ENCODE data around the gene PLA2G6. TPM values are rescaled to one million over a fixed set of nuclear protein-coding genes. Genes with fewer than 3 reads are reported as not detected.

The PLA2G6 gene
- total RNA-seq, 5 donors from 2014 or later (not counting 1 experiment from before 2014, with no cell fraction given) = 93.6 to 197 (median 162) TPM

- no peaks in the 10 kb centered on the region for H3K9me3 Mint-ChIP-seq
- Histone ChIP-seq H3K4me3 (ENCODE audit: control insufficient read depth in 1 of 2, extremely low read depth in 1 of 2, low read length in 1 of 2) (no peak overlapping the region), H3K36me3 (ENCODE audit: control insufficient read depth in 2 of 2, extremely low read depth in 1 of 2, insufficient read depth in 1 of 2, low read length in 1 of 2) (peaks cover 5 to 9% of the 10 kb centered on the region in 2 donors), H3K9me3 (no peaks in the 10 kb centered on the region), H3K27ac (ENCODE audit: low read length) (no peak overlapping the region), H3K27me3 (replicated peaks in 1 of 2; ENCODE audit: control insufficient read depth in 2 of 2, extremely low read depth in 1 of 2, insufficient read depth in 2 of 2, low read length in 1 of 2) (no peaks in the 10 kb centered on the region), H3K4me1 (ENCODE audit: control insufficient read depth in 1 of 2, extremely low read depth in 1 of 2, insufficient read depth in 2 of 2, low read length in 2 of 2) (peaks cover 9 to 44% of the 10 kb centered on the region in 2 experiments)
- 39% methylated on average over 11 of the region's 16 CpGs for WGBS (ENCODE audit: insufficient coverage)
- ChIA-PET POLR2A (no interaction called here), CTCF (no interaction called here)
- H3K27me3 Mint-ChIP-seq = no peaks in the 10 kb centered on the region
- H3K4me1 Mint-ChIP-seq = peaks cover 49 to 50% (median 49%) of the 10 kb centered on the region in 3 donors
- peaks cover 19% of the 10 kb centered on the region for H3K36me3 Mint-ChIP-seq
- H3K27ac Mint-ChIP-seq = peak overlapping the region; percentile 48 to 75
- DNase-seq (peak in 34 of 35 experiments; percentile 12 to 77 (median 62)), ATAC-seq (replicated peaks in 1 of 4) (peak in 3 of 4 experiments; percentile 20 to 75 (median 27))
- H3K4me3 Mint-ChIP-seq = peak overlapping the region in 2 of 3 donors; percentile 3 to 22
Measured at GRCh38 chr22:38172832-38173640, 8.6 kb downstream of the PLA2G6 start.

DNA sequence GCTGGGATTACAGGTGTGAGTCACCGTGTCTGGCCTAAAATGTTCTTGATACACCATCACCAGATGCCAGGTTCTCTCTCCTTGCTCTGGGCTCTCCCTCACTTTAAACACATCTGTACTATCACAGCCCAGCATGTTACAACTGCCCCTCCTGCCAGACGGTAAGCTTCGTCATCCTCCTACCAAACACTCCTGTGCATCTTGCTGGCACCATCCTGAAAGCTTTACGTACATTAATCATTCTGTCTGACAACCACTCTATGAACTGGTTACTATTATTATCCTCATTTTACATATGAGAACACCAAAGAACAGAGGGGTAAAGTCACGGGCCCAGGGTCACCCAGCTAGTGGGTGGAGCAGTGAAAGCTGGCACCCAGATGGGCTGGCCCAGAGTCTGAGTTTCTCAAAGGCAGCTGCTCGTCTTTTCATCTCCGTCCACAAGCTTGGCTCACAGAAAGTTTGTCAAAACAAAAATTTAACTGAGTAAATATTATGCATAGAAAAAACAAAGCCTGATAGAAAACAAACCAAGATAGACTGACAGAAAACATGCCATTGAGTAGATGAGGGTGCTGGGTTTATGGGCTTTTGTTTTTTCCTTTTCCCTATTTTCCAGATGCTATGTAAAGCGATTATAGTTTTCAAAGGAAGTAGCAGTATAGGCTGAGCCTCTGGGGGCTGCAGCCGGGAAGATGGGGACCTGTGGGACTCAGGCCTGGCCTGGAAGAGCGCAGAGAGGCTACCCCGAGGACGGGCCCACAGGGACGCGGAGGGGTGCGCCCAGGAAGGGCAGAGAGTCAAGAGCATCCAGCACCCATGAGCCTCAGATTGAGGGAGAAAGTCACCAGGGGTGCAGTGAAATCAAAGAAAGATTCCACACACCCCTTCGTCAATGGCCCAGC lies 9.5 kb downstream of the PLA2G6 start:
- WGBS (ENCODE audit: insufficient coverage) = 98% methylated on average over 7 of the region's 16 CpGs
- CTCF ChIA-PET = no interaction called here
- Mint-ChIP-seq H3K27ac (peak overlapping the region in 1 of 2 donors; percentile 39), H3K4me3 (peak overlapping the region in 2 of 3 donors; percentile 3 to 22), H3K36me3 (peaks cover 23% of the 10 kb centered on the region), H3K9me3 (no peaks in the 10 kb centered on the region), H3K4me1 (peaks cover 43 to 46% (median 44%) of the 10 kb centered on the region in 3 donors), H3K27me3 (no peaks in the 10 kb centered on the region)
- peaks cover 10 to 16% of the 10 kb centered on the region in 2 donors for H3K36me3 ChIP-seq (ENCODE audit: control insufficient read depth in 2 of 2, extremely low read depth in 1 of 2, insufficient read depth in 1 of 2, low read length in 1 of 2)
- H3K27ac ChIP-seq (ENCODE audit: low read length) = no peak overlapping the region
- no peaks in the 10 kb centered on the region for H3K27me3 ChIP-seq (replicated peaks in 1 of 2; ENCODE audit: control insufficient read depth in 2 of 2, extremely low read depth in 1 of 2, insufficient read depth in 2 of 2, low read length in 1 of 2)
- no peak for DNase-seq
- ATAC-seq (replicated peaks in 1 of 4) = no peak
- peaks cover 9 to 37% of the 10 kb centered on the region in 2 experiments for H3K4me1 ChIP-seq (ENCODE audit: control insufficient read depth in 1 of 2, extremely low read depth in 1 of 2, insufficient read depth in 2 of 2, low read length in 2 of 2)
- no peak overlapping the region for H3K4me3 ChIP-seq (ENCODE audit: control insufficient read depth in 1 of 2, extremely low read depth in 1 of 2, low read length in 1 of 2)
- POLR2A ChIA-PET = interaction anchor here in 1 of 2 donors (0.6 kb wide), 1 partner anchor 102 kb away, joined by 3 read pairs; no protein-coding TSS in a partner anchor
- no peaks in the 10 kb centered on the region for H3K9me3 ChIP-seq

GRCh38 chr22:38170469-38170868 lies 11.2 kb downstream of the PLA2G6 start:
- WGBS (ENCODE audit: insufficient coverage) = 100% methylated on average over 4 of the region's 5 CpGs

DNA sequence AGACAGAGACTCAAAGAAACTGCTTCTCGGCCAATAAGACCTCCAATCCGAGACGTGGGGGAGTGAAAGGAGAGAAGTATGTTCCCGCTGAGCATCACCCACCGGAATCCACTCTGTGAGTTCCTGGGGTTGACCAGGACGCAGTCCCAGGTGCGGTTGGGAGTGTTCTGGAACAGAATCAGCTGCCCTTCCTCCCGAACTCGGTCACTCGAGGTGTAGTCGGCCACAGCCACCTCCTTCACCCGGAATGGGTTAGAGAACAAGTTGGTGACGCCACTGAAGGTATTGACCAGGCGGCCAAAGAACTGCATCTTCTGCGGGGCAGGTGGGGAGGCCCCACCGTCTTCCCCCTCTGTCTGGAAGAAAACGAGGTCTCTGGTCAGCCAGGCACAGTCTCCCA lies 12.5 kb downstream of the PLA2G6 start:
- no peaks in the 10 kb centered on the region for H3K27me3 ChIP-seq (replicated peaks in 1 of 2; ENCODE audit: control insufficient read depth in 2 of 2, extremely low read depth in 1 of 2, insufficient read depth in 2 of 2, low read length in 1 of 2)
- no peak overlapping the region for H3K27ac ChIP-seq (ENCODE audit: low read length)
- ChIA-PET CTCF (no interaction called here), POLR2A (no interaction called here)
- no peak overlapping the region for H3K4me3 Mint-ChIP-seq
- peaks cover 10 to 29% of the 10 kb centered on the region in 2 donors for H3K36me3 ChIP-seq (ENCODE audit: control insufficient read depth in 2 of 2, extremely low read depth in 1 of 2, insufficient read depth in 1 of 2, low read length in 1 of 2)
- no peaks in the 10 kb centered on the region for H3K9me3 Mint-ChIP-seq
- no peaks in the 10 kb centered on the region for H3K27me3 Mint-ChIP-seq
- H3K4me1 ChIP-seq (ENCODE audit: control insufficient read depth in 1 of 2, extremely low read depth in 1 of 2, insufficient read depth in 2 of 2, low read length in 2 of 2) = peaks cover 2 to 12% of the 10 kb centered on the region in 2 experiments
- WGBS (ENCODE audit: insufficient coverage) = 94% methylated on average over 14 of the region's 17 CpGs
- DNase-seq = no peak
- peaks cover 19 to 28% (median 21%) of the 10 kb centered on the region in 3 donors for H3K4me1 Mint-ChIP-seq
- no peaks in the 10 kb centered on the region for H3K9me3 ChIP-seq
- H3K4me3 ChIP-seq (ENCODE audit: control insufficient read depth in 1 of 2, extremely low read depth in 1 of 2, low read length in 1 of 2) = no peak overlapping the region
- H3K36me3 Mint-ChIP-seq = peaks cover 35% of the 10 kb centered on the region
- no peak overlapping the region for H3K27ac Mint-ChIP-seq
- no peak for ATAC-seq (replicated peaks in 1 of 4)

More at GRCh38 chr22:38170469-38170868, 11.2 kb downstream of the PLA2G6 start:
- H3K36me3 ChIP-seq (ENCODE audit: control insufficient read depth in 2 of 2, extremely low read depth in 1 of 2, insufficient read depth in 1 of 2, low read length in 1 of 2) = peaks cover 10 to 22% of the 10 kb centered on the region in 2 donors
- POLR2A ChIA-PET = interaction anchor here in 1 of 2 donors (0.6 kb wide), 1 partner anchor 26 kb away, joined by 3 read pairs; no protein-coding TSS in a partner anchor
- H3K4me1 Mint-ChIP-seq = peaks cover 26 to 29% (median 27%) of the 10 kb centered on the region in 3 donors
- CTCF ChIA-PET = no interaction called here
- no peaks in the 10 kb centered on the region for H3K27me3 ChIP-seq (replicated peaks in 1 of 2; ENCODE audit: control insufficient read depth in 2 of 2, extremely low read depth in 1 of 2, insufficient read depth in 2 of 2, low read length in 1 of 2)
- no peak for ATAC-seq (replicated peaks in 1 of 4)
- no peak overlapping the region for H3K27ac Mint-ChIP-seq
- H3K4me1 ChIP-seq (ENCODE audit: control insufficient read depth in 1 of 2, extremely low read depth in 1 of 2, insufficient read depth in 2 of 2, low read length in 2 of 2) = peaks cover 2 to 20% of the 10 kb centered on the region in 2 experiments
- DNase-seq = no peak
- H3K4me3 Mint-ChIP-seq = no peak overlapping the region
- no peaks in the 10 kb centered on the region for H3K27me3 Mint-ChIP-seq
- no peak overlapping the region for H3K4me3 ChIP-seq (ENCODE audit: control insufficient read depth in 1 of 2, extremely low read depth in 1 of 2, low read length in 1 of 2)
- H3K27ac ChIP-seq (ENCODE audit: low read length) = no peak overlapping the region
- H3K36me3 Mint-ChIP-seq = peaks cover 29% of the 10 kb centered on the region
- H3K9me3 ChIP-seq = no peaks in the 10 kb centered on the region
- no peaks in the 10 kb centered on the region for H3K9me3 Mint-ChIP-seq

GRCh38 chr22:38167988-38168407 lies 13.6 kb downstream of the PLA2G6 start:
- no peak overlapping the region for H3K27ac Mint-ChIP-seq

More at GRCh38 chr22:38167988-38168407, 13.6 kb downstream of the PLA2G6 start:
- H3K9me3 ChIP-seq = no peaks in the 10 kb centered on the region
- ChIA-PET CTCF (no interaction called here), POLR2A (no interaction called here)
- H3K4me3 ChIP-seq (ENCODE audit: control insufficient read depth in 1 of 2, extremely low read depth in 1 of 2, low read length in 1 of 2) = no peak overlapping the region
- 87% methylated on average over 6 of the region's 7 CpGs for WGBS (ENCODE audit: insufficient coverage)
- H3K4me1 Mint-ChIP-seq = peaks cover 12 to 22% (median 16%) of the 10 kb centered on the region in 3 donors
- peaks cover 35% of the 10 kb centered on the region for H3K36me3 Mint-ChIP-seq
- H3K27me3 Mint-ChIP-seq = no peaks in the 10 kb centered on the region
- no peak overlapping the region for H3K27ac ChIP-seq (ENCODE audit: low read length)
- no peak for ATAC-seq (replicated peaks in 1 of 4)
- H3K9me3 Mint-ChIP-seq = no peaks in the 10 kb centered on the region
- peaks cover 2 to 7% of the 10 kb centered on the region in 2 experiments for H3K4me1 ChIP-seq (ENCODE audit: control insufficient read depth in 1 of 2, extremely low read depth in 1 of 2, insufficient read depth in 2 of 2, low read length in 2 of 2)
- peaks cover 10 to 33% of the 10 kb centered on the region in 2 donors for H3K36me3 ChIP-seq (ENCODE audit: control insufficient read depth in 2 of 2, extremely low read depth in 1 of 2, insufficient read depth in 1 of 2, low read length in 1 of 2)
- H3K4me3 Mint-ChIP-seq = no peak overlapping the region
- DNase-seq = no peak
- H3K27me3 ChIP-seq (replicated peaks in 1 of 2; ENCODE audit: control insufficient read depth in 2 of 2, extremely low read depth in 1 of 2, insufficient read depth in 2 of 2, low read length in 1 of 2) = no peaks in the 10 kb centered on the region
